Umbilical cord (tissue), 2 donors: ENCODE results near the gene VIPR1. TPM values are rescaled to one million over a fixed set of nuclear protein-coding genes. Genes with fewer than 3 reads are reported as not detected.

ENCODE experiments used
- DNase-seq: peaks from one replicate; pipeline ENCODE4 v3.0.0-alpha.2; 2015; ENCODE audit warnings: low spot score
- total RNA-seq: library from RNA; depleted of rRNA; stranded (reverse); fragments of >200 nt; gene quantifications from one replicate; pipeline ENCODE4 v1.2.3, GENCODE V29; 2014; ENCODE audit warnings: low replicate concordance; ENCODE audit not compliant: insufficient read depth

VIPR1 gene
- total RNA-seq, 1 donor from 2014 or later = 4.1 TPM

DNA sequence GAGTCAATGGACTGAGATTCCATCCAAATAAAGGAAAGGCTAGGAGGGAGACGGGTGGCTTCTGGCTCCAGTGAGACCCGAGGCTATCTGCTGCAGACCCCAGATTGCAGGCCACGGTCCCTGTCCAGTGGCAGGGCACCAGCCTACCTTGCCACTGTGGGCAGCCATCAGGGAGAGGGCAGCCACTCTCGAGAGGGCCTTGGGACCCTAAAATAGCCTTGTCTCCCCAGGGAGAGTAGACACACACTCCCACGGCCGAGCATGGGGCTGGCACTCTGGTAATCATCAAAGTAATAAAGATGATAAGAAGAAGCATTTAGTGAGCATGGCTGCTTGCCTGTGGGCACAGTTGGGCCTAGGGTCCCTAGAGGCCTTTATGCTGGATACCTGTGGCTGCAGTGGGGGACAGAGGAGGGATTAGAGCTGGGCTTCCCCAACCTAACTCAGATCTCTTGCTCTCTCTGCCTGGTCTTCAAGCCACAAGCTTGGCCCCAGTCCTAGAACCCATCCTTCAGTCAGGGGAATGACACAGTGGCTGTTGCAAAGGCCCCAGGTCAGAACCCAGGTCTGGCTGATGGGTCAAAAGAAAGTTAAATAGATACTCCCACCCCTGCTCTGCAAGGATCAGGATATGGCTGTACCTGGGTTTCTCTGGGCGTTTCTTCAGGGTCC is 9.2 kb upstream of the VIPR1 start:
- DNase-seq = no peak

DNA sequence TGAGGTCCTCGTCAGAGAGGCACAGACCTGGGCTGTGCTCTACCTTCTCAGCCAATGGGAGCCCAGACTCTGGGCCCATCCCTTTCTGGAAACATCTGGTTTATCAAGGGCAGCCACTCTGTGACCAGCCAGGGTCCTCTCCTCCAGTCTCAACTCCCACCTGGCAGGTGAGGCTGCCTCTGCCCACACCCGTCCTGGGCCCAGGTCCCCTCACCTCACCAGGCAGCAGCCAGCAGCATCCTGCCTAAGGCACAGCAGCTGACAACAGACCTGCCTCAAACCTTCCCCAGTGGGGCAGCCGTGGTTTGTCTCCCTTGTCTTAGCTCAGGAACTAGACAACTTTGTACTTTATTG is 8.7 kb upstream of the VIPR1 start:
- DNase-seq = no peak

DNA sequence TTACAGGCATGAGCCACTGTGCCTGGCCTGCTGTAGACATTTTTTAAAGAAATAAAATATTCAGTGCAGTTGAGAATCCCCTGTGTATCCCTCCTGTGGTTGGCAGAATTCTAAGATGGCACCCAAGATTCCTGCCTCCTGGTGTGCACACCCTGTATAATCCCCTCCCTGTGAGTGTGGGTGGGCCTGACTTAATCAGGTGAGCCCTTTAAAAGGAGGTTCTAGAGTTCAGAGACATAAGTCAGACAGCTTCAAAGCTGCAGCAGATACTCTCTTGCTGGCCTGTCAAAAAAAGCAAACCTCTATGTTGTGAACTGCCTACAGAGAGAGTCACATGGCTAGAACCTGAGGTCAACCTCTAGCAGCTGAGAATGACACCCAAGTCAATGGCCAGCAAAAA is 7.0 kb upstream of the VIPR1 start:
- no peak for DNase-seq

DNA sequence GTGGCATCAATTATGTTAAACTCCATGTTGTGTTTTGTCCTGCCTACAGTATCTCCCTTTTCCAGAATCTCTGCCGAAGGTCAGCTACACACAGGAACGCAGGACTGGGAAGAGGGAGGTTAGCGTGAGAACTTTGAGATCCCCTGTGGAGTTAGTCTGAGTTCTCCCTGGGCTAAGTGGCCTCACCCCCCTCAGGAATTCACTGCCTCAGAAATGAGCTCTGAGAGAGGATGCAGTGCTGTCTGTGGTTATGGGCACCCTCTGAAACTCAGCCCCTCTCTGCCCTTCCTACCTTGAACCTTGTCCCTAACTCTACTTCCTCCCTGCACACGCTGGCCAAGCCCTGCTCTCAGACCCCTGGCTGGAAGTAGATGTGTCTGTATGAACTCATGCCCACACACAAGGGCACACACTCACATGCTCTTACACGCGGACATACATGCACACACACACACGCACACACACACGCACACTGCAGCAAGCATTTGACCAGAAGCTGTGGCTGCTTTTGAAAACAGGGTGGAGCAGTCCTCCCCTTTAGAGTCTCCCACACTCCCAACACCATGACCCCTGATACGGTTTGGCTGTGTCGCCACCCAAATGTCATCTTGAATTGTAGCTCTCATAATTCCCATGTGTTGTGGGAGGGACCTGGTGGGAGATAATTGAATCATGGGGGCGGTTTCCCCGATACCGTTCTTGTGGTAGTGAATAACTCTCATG is 5.3 kb upstream of the VIPR1 start:
- DNase-seq = no peak

DNA sequence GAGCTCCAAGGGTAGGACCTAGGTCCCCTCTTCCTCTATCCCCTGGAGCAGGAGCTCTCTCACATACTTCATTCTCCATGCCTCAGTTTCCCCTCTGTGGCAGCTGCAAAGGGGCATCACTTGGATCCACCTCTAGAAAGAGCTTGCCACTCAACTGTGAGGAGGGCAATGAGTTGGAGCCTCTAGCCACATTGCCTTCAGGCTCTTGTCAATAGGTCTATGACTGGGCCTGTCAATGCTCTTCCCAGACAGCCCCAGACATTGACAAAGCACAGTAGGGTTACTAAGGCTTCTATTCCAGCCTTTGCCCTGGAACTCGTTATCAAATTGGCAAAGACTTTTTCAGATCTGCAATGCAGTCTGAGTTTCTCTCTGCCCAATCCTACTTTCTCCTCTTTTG is 4.4 kb upstream of the VIPR1 start:
- no peak for DNase-seq

DNA sequence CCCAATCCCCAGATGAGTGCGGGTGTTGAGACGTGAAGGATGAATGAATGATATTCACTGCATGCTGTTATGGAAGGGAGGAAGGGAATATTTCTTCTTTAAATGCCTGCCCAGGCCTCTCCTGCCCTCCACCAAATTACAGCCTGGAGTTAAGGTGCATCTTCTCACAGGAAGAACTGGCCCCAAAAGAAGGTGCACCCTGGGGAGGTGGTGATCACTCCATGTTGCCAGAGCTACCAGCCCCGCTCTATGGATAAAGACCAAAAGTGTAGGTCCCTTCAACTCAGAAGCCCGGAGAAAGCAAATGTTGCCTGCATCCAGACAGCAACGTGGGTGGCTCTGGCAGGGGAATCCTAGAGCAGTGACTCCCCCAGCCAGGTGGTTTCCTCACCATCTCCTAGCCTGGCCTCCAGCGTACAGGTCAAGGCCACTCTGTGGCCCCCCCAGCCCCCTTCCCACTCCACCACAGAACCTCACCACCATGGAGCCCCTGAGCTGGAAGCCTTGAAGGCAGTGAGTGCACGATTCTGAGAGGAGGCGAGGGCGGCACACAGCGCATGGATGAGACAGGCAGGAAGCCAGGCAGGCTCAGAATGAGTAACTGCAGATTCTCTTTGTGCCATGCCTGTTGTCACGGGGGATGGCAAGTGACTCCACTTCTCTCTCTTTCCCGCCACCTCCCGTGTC is 3.5 kb upstream of the VIPR1 start:
- DNase-seq = no peak

DNA sequence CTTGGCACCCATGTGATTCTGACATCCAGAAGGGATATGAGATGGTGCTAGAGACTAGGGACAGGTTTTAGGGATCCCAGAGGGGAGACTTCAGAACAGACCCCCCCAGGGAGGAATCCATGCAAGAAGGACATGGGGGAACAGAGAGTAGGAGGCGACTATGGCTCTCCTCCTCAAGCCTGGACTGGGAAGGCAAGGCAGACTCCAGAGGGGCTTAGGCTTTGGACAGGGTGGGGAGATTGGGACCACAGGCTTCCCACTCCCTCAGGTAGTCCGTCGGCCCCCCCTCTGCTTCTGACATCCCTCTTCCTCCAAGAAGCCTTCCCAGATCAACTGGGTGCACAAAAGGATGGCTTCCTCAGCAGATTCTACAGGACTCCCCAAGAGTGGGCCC is 3.0 kb upstream of the VIPR1 start:
- no peak for DNase-seq

DNA sequence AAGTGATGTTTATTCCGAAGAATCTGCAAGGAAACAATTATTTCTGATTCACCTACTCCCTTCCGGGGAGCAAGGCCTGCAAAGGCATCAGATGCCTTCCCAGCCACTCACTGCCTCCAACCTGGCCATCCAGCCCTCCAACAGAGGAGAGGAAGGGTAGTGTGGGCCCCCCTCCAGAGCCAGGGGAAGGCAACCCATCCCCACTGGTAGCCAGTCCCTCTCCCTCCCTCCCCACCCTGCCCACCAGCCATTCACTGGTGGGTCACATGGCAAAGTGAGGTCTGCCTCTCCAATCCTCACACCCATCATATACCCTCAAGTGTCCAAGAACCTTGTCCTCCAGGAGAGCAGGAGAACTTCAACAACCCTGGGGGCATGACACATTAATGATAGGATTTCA is 2.4 kb upstream of the VIPR1 start:
- DNase-seq = no peak

DNA sequence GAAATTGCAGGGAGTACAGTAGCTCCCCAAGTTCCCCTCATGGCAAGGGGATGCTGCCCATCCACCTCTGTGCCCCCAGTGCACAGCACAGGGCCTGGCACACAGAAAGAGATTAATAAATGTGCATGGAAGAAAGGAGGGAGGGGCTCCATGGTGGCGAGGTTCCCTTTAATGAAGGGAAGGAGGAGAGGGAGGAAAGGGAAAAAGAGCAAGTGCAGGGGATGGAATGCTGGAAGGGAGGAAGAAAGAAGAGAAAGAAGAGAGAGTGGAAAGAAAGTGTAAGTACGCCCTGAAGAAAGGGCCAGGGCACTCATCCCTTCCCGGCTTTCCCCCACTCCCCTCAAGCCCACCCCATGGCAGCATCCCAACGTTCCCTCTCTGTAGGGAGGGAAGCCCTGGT is 1.5 kb upstream of the VIPR1 start:
- no peak for DNase-seq

DNA sequence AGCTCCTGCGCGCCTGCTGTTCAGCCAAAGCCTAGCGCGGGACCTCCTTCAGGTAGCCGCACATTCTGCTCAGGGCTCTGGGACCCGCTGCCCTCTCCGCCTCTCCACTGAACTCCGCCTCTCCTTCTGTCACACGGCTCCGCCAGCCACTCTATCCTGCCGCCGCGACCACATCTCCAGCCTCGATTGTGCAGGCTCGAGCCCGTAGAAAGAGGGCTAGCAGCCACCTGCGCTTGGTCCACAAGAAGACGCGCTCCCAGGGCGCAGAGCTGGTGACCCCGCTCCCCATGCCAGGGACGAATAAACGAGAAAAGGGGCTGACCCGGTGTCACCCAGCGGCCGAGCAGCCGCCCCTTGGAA is 1.1 kb upstream of the VIPR1 start:
- no peak for DNase-seq

DNA sequence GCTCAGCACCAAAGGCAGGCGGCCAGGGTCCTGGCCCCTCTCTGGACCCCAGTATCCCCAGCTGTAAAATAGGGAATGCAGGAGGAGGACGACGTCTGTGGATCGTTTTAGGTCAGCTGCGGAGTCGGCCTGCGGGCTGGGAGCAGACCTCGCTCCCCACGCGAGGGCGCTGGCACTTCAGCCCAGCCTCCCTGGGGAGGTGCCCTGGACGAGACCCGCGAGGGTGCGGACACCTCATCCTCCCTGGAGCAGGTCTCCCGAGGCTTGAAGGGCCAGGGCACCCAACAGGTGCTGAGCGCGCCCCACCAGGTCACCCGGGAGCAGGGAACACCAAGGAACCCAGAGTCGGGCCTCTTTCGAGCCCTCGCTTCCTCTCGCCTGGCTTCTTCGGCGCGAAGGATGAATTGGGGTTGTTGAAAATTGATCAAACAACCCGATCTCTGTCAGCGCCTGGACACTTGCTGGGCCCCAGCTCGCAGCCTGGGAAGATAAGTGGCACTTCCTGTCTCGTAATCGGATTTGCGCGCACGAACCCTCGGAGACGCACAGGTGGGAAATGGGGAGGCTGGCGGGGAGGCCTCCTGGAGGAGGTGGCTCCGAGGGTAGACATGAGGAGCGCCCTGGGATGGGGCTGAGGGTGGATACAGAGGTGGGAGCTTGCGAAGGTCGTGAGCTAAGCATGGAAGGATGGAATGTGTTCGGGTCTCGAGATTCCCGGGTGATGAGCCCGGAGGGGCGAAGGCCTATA is 588 bp upstream of the VIPR1 start:
- peak; percentile 43 for DNase-seq

DNA sequence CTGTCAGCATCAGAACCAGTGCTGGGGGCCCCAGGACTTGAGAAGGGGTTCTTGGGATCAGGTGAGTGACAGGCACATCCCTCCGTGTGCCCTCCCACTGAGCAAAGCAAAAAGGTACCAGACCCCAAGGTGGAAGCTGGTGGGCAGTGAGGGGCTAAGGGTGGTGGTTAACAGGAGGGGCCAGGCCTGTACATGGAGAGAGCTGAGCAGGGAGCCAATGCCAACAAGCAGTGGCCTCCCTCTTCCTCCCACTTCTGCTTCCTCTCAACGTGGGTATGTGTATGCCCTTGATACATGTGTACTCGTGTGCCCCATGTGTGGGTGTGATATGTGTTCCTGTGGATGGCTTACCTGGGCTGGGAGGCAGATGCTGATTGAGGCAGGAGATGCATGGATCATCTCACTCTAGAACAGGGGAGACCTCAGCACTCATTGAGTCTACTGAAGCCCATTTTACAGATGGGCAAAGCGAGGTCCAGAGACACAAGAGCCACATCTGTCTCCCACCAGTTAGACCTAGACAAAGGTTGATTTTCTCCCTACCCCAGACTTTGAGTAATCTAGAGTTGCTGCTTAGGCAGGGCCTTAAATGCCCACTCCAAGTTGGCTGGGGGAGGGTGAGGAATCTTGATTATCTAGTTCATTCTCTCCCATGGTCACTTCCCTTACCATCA is 945 bp downstream of the VIPR1 start:
- no peak for DNase-seq

DNA sequence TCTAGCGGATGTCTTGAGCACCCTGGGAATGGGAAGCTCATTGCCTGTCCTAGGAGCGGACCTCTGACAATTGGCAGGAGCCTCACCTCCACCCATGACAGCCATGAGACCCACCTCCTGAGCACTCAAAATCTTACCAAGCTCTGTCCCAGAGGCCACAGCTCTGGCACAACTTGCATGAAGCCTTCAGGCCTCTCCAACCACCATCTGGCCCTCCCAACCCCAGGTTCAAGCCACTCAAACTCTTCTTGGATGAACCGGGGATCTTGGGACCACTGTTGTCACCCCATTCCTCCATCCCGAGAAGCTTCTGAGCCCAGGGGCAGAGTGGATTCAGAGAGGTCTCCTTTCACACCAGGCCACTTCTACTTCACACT is 1.5 kb downstream of the VIPR1 start:
- no peak for DNase-seq

DNA sequence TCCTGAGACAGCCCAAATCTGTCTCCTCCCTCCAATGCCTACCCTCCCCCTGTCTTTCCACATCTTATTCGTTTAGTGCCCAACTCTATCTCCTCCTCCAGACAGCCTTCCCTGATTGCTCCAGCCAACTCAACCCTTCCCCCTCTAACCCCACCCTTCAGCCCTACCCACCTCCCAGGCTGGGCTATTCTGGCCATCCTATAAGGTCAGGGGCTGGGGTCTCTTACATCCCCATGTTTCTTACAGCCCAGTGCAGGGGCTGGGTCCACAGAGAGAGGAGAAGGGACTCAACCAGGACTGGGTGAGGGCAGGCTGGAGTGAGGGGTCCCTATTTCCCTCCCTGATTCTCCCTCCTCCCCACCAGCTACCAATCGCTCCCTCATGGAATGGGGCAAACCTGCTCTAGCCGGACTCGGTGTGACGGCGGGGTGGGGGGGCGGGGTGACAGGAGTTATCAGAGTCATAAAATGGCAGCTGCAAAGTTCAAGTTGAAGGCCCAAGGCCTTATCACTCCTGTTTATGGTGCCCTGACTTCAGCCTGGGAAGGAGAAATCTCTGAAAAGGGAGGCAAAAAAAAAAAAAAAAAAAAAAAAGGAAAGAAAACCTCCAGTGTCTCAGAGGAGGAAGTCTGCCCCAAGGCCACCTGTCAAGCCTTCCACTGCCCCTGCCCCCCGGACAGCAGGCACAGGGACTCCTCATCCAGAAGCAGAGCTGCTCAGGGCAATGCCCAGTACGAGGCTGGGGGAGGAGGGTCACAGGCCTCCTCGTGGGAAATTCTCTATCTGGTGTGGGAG is 2.1 kb downstream of the VIPR1 start:
- no peak for DNase-seq

DNA sequence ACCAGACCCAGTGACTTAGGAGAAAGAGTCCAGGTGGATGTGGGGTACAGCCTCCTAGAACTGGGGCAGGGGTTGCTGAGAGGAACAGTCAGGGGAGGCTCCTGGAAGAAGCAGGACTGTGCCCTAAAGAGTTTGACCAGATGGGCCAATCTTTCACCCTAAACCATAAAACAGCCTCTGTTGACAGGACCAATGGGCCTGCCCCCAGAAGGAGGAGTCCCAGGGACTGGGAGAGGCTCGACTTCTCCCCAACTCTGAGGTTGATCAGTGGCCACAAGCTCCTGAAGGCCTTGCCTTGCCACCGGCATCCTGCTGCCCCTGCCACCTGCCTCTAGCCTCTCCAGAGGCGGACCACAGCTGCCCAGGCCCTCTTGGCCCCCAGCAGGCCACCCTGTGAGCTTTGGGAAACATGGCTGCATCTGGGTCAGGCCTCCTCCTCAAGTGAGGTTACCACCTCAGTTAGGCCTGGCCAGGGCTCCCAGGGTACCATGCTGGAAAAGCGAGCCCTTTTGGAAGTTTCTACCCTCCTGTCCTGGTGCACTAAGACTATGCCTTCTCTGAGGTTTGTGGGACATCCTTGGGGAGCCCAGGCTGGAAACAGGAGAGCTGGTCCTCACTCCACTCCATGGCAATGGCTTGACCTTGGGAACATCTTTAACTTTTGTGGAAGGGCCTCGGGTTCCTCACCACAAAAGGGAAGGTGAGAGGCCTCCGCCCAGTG is 2.8 kb downstream of the VIPR1 start:
- DNase-seq = no peak

DNA sequence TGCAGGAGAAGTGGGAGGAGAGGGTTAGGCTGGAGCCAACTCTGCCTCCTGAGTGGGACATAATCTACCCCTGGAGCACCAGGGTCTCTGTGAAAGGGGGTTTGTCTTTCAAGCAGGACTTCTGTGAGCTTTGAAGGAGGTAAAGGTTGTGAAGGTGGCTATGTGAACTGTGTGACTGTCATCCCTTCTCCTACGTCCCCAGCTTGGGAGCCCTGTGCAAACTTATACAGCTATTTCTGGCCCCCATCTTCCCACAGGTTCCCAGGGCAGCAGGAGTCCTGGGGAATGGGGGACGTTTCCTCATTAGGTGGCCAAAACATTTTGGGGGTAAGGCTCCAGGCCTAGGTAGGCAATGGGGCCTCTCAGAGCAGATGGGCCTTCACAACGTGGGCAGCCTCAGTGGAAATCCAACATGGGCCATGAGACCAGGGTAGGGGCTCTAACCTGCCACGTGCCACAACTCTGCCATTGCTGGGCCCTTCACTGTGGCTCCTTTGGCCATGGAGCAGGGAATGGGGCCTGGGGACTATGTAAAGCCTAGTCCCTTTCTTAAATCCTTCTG is 3.5 kb downstream of the VIPR1 start:
- no peak for DNase-seq

DNA sequence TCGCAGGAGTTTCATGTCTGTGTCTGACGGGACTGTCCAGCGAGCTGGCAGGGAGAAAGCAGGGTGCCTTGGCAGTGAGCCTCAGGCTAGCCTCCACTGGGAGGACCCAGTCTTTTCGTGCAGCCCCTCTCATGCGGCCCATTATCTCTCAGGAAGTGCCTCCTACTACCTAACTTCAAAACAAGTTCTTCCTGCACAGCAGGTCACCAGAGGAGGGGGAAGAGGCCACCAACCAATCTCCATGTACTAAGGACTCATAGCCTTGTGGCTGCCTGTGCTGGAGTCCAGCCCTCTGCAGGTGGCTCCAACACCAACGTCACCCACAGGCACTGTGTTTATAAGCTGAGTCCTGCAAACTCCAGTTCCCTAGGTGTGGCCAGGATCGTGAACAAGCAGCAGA is 4.8 kb downstream of the VIPR1 start:
- DNase-seq = no peak

DNA sequence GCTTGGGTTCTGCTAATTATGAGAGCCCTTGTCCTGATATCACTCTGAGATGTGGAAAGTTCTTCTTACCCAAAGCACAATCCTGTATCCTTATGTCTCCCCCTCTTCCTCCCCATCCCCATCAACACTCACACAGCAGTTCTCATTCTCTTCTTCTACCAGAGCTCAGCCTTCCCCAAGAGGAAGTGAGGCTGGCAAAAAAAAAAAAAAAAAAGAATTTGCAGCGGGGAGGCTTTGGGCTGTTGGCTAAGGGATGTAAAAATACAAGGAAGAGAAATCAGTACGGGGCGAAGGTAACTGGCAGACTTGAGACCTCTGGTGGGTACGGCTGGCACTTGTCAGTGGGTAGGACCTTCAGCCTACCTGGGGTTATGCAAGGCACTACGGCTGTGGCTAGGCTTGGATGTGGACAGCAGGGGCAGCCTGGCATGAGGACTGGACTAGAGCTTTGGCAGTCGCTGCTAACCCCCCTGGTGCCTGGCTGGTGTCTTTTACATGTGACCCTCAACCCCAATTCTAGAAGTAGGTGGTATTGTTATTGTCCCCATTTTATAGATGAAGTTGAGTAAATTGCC is 5.4 kb downstream of the VIPR1 start:
- DNase-seq = no peak

DNA sequence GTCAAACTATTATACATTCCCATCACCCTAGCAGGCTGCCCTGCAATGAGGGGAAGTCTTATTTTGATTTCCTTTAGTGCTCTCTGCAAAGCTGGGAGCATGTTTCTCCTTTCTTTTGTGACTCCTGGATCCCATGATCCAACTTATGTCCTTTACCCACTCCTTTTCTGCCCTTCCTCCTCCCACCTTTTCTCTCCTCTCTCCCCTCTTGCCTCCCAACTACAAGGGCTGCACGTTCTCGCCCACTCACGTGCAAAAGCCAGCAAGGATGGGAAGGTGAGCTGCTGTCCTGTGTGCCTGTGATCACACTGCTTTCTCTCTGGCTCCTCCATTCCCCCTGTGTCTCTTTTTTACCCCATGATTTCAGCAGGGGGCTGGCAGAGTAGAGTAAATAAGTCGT is 6.1 kb downstream of the VIPR1 start:
- no peak for DNase-seq

DNA sequence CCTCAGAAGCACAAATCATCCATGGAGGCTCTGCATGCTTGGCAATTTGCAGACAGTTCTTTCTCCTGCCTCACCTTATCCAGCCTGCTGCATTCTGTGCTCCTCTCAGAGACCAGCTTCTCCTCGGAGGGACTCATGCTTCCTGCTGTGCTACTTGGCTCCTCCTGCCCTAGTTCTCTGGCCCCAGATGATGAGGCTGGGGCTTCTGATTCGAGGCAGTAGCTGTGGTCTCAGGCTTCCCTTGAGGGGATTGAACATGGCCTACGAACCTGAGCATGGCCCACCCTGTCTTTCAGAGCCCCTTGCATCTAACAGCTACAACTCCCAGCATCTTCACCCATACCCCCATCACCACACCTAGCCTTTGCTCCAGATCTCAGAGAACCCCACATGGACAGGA is 6.7 kb downstream of the VIPR1 start:
- no peak for DNase-seq
